Neural progenitor cell (in vitro differentiated cells): ENCODE results near the gene GPS1.

ENCODE experiments used
- EZH2 ChIP-seq: fragments of 200-600 bp; sonication (generic); IDR thresholded peaks from 2 replicates; pipeline ENCODE4 v1.6.1; 2017; ENCODE audit warnings: antibody characterized with exemption, mild to moderate bottlenecking, moderate library complexity
- TF ChIP-seq, protein P1 (sequence below): fragments of 200-600 bp; sonication (generic); IDR thresholded peaks from 2 replicates; pipeline ENCODE4 v1.5.1; 2017; ENCODE audit warnings: antibody characterized with exemption, mild to moderate bottlenecking

DNA sequence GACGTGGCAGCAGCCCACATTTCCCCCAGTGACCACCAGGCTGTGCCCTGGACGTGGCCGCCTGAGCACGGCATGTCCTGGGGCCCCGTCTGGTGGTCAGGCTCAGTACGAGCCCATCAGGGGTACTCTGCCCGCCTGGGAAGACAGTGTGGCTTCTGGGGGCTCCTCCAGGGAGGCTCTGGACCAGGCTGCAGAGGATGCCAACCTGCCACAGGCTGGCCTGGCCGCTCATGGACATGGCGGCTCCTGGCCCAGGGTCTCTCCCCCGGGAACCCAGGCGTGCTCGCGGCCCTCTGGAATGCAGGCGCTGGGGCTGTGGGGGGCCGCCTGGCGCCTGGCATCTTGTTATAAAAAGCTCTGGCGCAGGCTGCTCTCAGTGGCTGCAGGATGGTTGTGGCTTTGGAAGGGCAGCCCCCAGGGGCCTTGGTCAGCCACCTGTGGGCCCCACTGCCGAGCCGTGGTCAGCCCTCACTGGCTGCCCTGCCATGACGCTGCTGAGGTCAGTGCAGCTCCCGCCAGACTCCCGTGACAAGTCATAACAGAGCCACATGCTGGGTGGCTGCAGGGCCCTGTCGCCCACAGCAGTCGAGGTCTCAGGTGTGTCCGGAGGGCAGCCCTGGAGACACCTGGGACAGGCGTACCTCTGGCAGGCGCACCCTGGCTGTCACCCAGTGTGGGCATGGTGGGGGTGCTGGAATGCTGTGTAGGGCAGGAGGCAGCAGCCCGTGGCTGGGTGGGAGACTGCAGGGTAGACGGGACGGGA lies 44.0 kb upstream of the GPS1 start:
- TF ChIP-seq, protein P1, sequence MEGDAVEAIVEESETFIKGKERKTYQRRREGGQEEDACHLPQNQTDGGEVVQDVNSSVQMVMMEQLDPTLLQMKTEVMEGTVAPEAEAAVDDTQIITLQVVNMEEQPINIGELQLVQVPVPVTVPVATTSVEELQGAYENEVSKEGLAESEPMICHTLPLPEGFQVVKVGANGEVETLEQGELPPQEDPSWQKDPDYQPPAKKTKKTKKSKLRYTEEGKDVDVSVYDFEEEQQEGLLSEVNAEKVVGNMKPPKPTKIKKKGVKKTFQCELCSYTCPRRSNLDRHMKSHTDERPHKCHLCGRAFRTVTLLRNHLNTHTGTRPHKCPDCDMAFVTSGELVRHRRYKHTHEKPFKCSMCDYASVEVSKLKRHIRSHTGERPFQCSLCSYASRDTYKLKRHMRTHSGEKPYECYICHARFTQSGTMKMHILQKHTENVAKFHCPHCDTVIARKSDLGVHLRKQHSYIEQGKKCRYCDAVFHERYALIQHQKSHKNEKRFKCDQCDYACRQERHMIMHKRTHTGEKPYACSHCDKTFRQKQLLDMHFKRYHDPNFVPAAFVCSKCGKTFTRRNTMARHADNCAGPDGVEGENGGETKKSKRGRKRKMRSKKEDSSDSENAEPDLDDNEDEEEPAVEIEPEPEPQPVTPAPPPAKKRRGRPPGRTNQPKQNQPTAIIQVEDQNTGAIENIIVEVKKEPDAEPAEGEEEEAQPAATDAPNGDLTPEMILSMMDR, result peak; percentile 15
- no peak for TF ChIP-seq EZH2
